Activated CD4-positive, alpha-beta T cell treated with anti-CD3 and anti-CD28 coated beads, Interleukin-2, amount 10 ng/mL, durations not matched to agents 7 days and 5 days (primary cell): Measurements from ENCODE around the gene MED13L. TPM values are rescaled to one million over a fixed set of nuclear protein-coding genes. Genes with fewer than 3 reads are reported as not detected.

ENCODE experiments used
- CTCF ChIA-PET: fragments of 350-600 bp; sonication (Branson Sonifier 250); formaldehyde crosslinking; loops from one replicate; lab custom pipeline; 2021; ENCODE audit warnings: antibody characterized with exemption; lab: Charles Lee
- POLR2A ChIA-PET: fragments of 350-600 bp; sonication (Branson Sonifier 250); formaldehyde crosslinking; loops from one replicate; lab custom pipeline; 2021; ENCODE audit warnings: antibody characterized with exemption; lab: Charles Lee
- DNase-seq: peaks from one replicate; pipeline ENCODE4 v3.0.0-alpha.2; 2020
- H3K27ac Mint-ChIP-seq: one replicate; pipeline ENCODE4 v1.8.0; 2021; ENCODE audit warnings: mild to moderate bottlenecking, moderate library complexity, mixed read lengths
- H3K27me3 Mint-ChIP-seq: one replicate; pipeline ENCODE4 v1.8.0; 2021; ENCODE audit warnings: mixed read lengths
- H3K36me3 Mint-ChIP-seq: one replicate; pipeline ENCODE4 v1.8.0; 2021; ENCODE audit warnings: low read depth, mixed read lengths
- H3K4me1 Mint-ChIP-seq: one replicate; pipeline ENCODE4 v1.8.0; 2021; ENCODE audit warnings: mixed read lengths
- H3K4me3 Mint-ChIP-seq: one replicate; pipeline ENCODE4 v1.8.0; 2021; ENCODE audit warnings: mild to moderate bottlenecking, moderate library complexity, mixed read lengths
- H3K9me3 Mint-ChIP-seq: one replicate; pipeline ENCODE4 v1.8.0; 2021; ENCODE audit warnings: mixed read lengths
- total RNA-seq, 2 experiments: library from RNA; stranded (reverse); gene quantifications; one replicate each; pipeline ENCODE4 v1.2.3, GENCODE V29; 2021

The MED13L gene
- total RNA-seq, 2 experiments from 2014 or later: 97.1 to 99.7 TPM

DNA sequence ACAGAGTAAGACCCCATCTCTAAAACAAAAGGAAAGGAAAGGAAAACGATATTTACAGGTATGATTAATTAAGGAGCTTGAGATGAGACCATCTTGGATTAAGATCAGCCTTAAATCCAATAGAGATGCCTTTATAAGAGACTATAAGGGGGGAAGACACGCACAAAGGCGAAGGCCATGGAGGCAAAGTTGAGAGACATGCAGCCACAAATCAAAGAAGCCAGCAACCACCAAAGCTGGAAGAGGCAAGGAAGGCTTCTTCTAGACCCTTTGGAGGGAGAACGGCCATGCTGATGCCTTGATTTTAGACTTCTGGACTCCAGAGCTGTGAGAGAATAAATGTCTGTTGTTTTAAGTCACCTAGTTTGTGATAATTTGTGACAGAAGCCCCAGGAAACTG is 39.6 kb upstream of the MED13L start:
- ChIA-PET POLR2A (no interaction called here), CTCF (interaction anchor here (1.1 to 2.2 kb wide), 3 partner anchors 17 to 37 kb away, joined by 3 to 6 read pairs (median 5); no protein-coding TSS in a partner anchor)
- H3K4me1 Mint-ChIP-seq: peaks cover 29% of the 10 kb centered on the region
- DNase-seq: no peak
- peaks cover 2% of the 10 kb centered on the region for H3K9me3 Mint-ChIP-seq
- H3K27ac Mint-ChIP-seq: no peak overlapping the region
- H3K4me3 Mint-ChIP-seq: no peak overlapping the region
- no peaks in the 10 kb centered on the region for H3K36me3 Mint-ChIP-seq
- H3K27me3 Mint-ChIP-seq: peaks cover 6% of the 10 kb centered on the region

DNA sequence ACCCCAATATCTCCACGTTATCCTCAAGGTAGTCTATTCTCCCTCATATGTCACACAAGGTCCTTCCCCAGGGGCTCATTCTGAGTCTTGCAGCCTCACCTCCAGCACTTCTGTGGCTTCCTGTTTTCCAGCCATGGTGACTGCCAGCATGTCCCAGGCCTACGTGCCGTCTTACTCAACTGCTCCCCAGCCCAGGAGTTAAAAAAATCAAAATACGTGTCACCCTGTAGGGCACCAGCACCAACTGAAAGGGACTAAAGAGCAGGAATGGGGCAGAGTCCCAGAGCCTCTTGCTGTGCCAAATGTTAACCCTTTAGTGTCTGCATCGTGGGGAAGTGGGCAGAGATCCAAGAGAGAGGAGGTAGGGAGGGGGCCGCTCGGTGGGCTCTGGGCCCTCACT is 37.0 kb upstream of the MED13L start:
- Mint-ChIP-seq H3K27ac (no peak overlapping the region), H3K36me3 (no peaks in the 10 kb centered on the region), H3K4me1 (peaks cover 17% of the 10 kb centered on the region), H3K9me3 (peaks cover 11% of the 10 kb centered on the region), H3K27me3 (peaks cover 9% of the 10 kb centered on the region), H3K4me3 (no peak overlapping the region)
- CTCF ChIA-PET: interaction anchor here (3.1 kb wide), 1 partner anchor 9 kb away, joined by 8 read pairs; no protein-coding TSS in a partner anchor
- POLR2A ChIA-PET: no interaction called here
- no peak for DNase-seq

DNA sequence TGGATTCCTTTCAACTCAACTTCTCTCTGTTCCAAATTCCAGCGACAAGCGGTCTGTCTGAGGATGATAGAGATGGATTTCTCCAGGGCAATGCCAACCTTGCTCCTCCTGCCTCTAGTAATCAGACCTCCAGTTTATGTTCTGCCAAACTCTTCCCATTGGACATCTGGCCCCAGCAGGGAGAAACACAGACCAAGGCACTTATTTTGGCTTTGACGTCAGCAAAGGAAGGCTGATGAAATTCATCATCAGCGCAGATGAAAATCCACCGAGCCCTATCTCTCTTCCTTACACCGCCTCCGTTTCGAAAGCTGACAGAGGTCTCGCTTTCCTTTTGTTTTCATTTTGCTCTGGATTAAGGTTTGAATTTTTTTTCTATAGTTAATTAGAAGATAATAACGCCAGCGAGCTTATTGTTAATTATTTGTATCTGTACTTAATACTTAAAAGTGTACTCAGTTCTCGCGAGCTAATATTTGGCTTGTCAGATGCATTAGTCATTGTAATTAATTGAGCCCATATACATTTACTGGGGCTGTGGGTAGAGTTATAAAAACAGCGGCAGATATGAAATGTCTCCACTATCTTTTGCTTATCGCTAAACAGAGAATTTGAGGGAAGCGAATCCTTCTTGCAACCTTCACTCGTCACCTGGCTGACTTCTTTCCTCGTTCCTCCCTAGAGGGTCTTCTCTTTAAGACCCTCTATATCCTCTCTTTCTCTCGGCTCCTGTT is 35.9 kb upstream of the MED13L start:
- CTCF ChIA-PET: interaction anchor here (1.0 to 3.1 kb wide), 2 partner anchors 10 to 13 kb away, joined by 3 to 8 read pairs; no protein-coding TSS in a partner anchor

DNA sequence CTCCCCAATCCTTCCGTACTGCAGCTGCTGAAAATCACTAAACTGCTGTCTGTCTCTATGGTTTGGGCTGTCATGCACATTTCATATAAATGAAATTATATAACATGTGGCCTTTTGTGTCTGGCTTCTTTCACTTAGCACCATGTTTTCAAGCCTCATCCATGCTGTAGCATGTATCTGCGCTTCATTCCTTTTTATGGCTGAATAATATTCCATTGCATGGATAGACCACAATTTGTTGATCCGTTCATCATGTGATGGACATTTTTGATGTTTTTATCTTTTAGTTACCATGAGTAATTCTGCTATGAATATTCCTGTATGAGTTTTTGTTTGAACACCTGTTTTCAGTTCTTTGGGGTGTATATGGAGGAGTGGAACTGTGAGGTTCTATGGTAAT is 32.6 kb upstream of the MED13L start:
- Mint-ChIP-seq H3K9me3 (peaks cover 16% of the 10 kb centered on the region), H3K27ac (no peak overlapping the region), H3K4me3 (no peak overlapping the region), H3K36me3 (no peaks in the 10 kb centered on the region), H3K27me3 (peaks cover 5% of the 10 kb centered on the region), H3K4me1 (no peaks in the 10 kb centered on the region)
- ChIA-PET POLR2A (no interaction called here), CTCF (interaction anchor here (0.6 to 0.7 kb wide), 3 partner anchors 12 to 359 kb away, joined by 3 read pairs; no protein-coding TSS in a partner anchor)
- no peak for DNase-seq

More for the DNA sequence above, 35.9 kb upstream of the MED13L start:
- POLR2A ChIA-PET: no interaction called here
- Mint-ChIP-seq H3K27me3 (peaks cover 9% of the 10 kb centered on the region), H3K4me3 (no peak overlapping the region), H3K4me1 (peaks cover 8% of the 10 kb centered on the region), H3K27ac (no peak overlapping the region), H3K9me3 (peaks cover 18% of the 10 kb centered on the region), H3K36me3 (no peaks in the 10 kb centered on the region)
- no peak for DNase-seq

DNA sequence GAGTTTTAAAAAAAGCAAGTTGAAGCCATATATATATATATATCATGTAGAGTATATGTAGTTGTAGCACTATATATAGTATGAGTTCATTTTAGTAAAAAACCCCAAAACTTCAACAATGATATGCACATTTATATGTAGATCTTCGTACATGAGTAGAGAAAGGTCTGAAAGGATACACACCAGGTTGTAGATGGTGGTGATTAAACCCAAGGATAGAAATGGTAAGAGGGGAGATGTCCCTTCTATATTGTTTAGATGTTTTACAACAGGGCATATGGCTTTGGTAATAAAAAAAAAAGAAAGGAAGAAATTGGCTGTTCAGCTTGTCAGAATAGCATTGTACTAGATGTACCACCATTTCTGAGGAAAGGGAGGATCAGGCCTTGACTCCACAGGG is 31.9 kb upstream of the MED13L start:
- POLR2A ChIA-PET: no interaction called here
- CTCF ChIA-PET: interaction anchor here (0.6 to 0.7 kb wide), 3 partner anchors 11 to 589 kb away, joined by 3 read pairs; no protein-coding TSS in a partner anchor
- peaks cover 16% of the 10 kb centered on the region for H3K9me3 Mint-ChIP-seq
- H3K4me1 Mint-ChIP-seq: no peaks in the 10 kb centered on the region
- peaks cover 5% of the 10 kb centered on the region for H3K27me3 Mint-ChIP-seq
- H3K36me3 Mint-ChIP-seq: no peaks in the 10 kb centered on the region
- H3K27ac Mint-ChIP-seq: no peak overlapping the region
- DNase-seq: no peak
- no peak overlapping the region for H3K4me3 Mint-ChIP-seq

DNA sequence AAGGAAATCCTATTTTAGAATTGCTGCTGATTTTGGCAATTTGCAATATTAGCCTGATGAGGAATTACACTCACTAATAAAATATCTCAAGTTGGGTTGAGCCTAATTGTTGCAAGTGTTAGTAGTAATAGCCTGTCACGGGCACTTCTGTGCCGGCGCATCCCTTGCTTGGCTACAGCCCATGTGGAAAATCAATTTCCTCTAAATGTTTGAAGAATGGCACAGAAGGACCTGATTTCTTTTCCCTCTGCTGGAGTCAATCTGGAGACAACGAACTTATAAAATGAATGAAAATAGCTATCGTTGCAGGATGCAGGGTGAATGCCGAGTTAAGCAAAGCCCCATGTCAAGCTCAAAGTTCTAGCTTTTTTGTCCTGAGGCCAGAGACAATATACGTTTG is 31.2 kb upstream of the MED13L start:
- CTCF ChIA-PET: interaction anchor here (0.7 to 1.4 kb wide), 3 partner anchors 10 to 23 kb away, joined by 3 read pairs; no protein-coding TSS in a partner anchor
- Mint-ChIP-seq H3K27me3 (peaks cover 5% of the 10 kb centered on the region), H3K4me1 (no peaks in the 10 kb centered on the region), H3K36me3 (no peaks in the 10 kb centered on the region), H3K9me3 (peaks cover 16% of the 10 kb centered on the region), H3K4me3 (no peak overlapping the region), H3K27ac (no peak overlapping the region)
- POLR2A ChIA-PET: no interaction called here
- DNase-seq: no peak

DNA sequence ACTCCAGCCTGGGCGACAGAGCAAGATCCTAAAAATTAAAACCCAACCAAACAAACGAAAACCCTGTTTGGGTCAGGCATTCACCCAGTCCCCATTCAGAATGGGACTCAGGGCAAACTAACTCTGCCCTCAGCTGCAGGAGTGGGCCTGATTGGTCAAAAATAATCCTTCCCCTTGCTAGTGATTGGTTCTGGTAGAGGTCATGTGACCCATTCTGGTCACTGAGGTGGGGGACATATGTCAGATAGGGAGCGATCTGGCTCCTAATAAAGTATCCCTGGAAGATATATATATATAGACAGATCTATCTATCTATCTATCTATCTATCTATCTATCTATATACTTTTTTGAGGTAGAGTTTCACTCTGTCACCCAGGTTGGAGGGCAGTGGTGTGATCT is 29.5 kb upstream of the MED13L start:
- Mint-ChIP-seq H3K4me3 (no peak overlapping the region), H3K27ac (no peak overlapping the region), H3K4me1 (no peaks in the 10 kb centered on the region), H3K9me3 (peaks cover 16% of the 10 kb centered on the region), H3K36me3 (no peaks in the 10 kb centered on the region), H3K27me3 (peaks cover 4% of the 10 kb centered on the region)
- ChIA-PET CTCF (interaction anchor here (1.4 kb wide), 1 partner anchor 9 kb away, joined by 3 read pairs; no protein-coding TSS in a partner anchor), POLR2A (no interaction called here)
- no peak for DNase-seq

DNA sequence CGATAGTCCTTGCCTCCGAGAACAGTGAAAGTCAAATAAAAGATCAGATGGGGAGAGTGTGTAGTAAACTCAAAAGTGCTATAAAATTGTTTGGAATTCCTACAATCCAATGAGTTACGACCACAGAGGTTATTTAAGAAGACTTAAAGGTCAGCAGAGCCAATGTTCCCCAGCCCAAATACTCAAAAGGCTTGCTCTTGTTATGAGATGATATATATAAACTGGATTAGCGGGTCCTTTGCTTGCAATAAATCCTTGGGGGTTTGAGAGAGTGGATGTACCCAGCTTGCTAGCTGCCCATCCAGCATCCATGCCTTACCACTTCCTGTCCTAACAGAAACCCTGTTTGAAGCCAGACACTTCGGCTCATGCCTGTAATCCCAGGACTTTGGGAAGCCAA is 29.0 kb upstream of the MED13L start:
- peaks cover 16% of the 10 kb centered on the region for H3K9me3 Mint-ChIP-seq
- no peaks in the 10 kb centered on the region for H3K4me1 Mint-ChIP-seq
- H3K4me3 Mint-ChIP-seq: no peak overlapping the region
- peaks cover 5% of the 10 kb centered on the region for H3K27me3 Mint-ChIP-seq
- ChIA-PET POLR2A (no interaction called here), CTCF (interaction anchor here (1.5 kb wide), 1 partner anchor 22 kb away, joined by 3 read pairs; no protein-coding TSS in a partner anchor)
- no peak overlapping the region for H3K27ac Mint-ChIP-seq
- no peak for DNase-seq
- H3K36me3 Mint-ChIP-seq: no peaks in the 10 kb centered on the region

DNA sequence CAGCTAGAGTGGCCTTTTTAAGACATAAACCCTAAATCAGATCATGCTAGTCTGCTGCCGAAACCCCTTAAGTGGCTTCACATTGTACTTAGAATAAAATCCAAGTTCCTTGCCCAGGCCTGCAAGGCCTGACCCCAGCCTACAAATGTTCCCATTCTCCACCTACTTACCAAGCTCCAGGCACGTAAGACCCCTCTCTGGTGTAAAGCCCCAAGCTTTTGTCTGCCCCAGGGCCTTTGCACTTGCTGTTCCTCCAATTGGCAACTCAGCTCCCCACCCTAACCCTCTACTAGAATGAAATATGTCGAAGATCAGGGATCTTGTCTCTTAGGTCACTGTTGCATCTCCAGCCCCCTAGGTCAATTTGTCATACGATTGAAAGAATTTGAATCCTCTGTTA is 27.1 kb upstream of the MED13L start:
- DNase-seq: no peak
- peaks cover 3% of the 10 kb centered on the region for H3K27me3 Mint-ChIP-seq
- POLR2A ChIA-PET: no interaction called here
- H3K4me1 Mint-ChIP-seq: no peaks in the 10 kb centered on the region
- CTCF ChIA-PET: interaction anchor here (1.7 kb wide), 1 partner anchor 369 kb away, joined by 3 read pairs; no protein-coding TSS in a partner anchor
- H3K9me3 Mint-ChIP-seq: peaks cover 8% of the 10 kb centered on the region
- no peak overlapping the region for H3K27ac Mint-ChIP-seq
- H3K36me3 Mint-ChIP-seq: no peaks in the 10 kb centered on the region
- no peak overlapping the region for H3K4me3 Mint-ChIP-seq

DNA sequence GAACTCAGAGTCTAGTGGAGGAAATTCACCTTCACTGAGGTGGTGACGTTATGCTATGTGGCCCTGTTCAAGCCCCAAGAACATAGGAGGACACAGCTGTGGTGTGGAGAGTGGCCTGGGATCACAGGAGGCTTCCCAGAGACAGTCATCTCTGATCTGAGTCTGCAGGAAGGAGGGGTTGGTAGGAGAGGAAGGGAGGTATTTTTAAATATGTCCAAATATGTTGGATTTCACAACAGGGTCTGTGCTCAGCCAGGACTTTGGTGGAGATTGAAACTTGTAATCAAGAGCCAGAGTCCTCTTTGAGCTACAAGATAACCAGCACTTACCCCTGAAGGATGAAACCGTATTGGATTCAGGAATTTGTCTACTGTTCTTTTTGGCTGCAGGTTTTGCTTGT is 26.4 kb upstream of the MED13L start:
- H3K27ac Mint-ChIP-seq: no peak overlapping the region
- POLR2A ChIA-PET: no interaction called here
- peaks cover 3% of the 10 kb centered on the region for H3K27me3 Mint-ChIP-seq
- H3K36me3 Mint-ChIP-seq: no peaks in the 10 kb centered on the region
- H3K4me3 Mint-ChIP-seq: no peak overlapping the region
- no peak for DNase-seq
- H3K9me3 Mint-ChIP-seq: peaks cover 3% of the 10 kb centered on the region
- no peaks in the 10 kb centered on the region for H3K4me1 Mint-ChIP-seq
- CTCF ChIA-PET: interaction anchor here (0.8 to 1.7 kb wide), 3 partner anchors 10 to 370 kb away, joined by 3 read pairs; no protein-coding TSS in a partner anchor

DNA sequence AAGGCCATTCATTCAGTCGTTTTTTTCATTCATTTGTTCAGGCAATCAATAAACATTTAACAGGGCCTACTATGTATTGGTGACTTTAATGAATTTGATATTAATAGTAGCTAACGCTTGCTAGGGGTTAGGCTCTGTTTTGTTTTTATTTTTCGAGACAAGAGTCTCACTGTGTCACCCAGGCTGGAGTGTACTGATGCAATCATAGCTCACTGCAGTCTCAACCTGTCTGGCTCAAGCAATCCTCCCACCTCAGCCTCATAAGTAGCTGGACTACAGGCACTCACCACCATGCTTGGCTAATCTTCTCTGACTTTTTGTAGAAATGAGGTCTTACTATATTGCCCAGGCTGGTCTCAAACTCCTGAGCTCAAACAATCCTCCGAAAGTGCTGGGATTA is 25.6 kb upstream of the MED13L start:
- POLR2A ChIA-PET: no interaction called here
- Mint-ChIP-seq H3K9me3 (no peaks in the 10 kb centered on the region), H3K27me3 (peaks cover 3% of the 10 kb centered on the region), H3K4me1 (no peaks in the 10 kb centered on the region), H3K27ac (no peak overlapping the region), H3K4me3 (no peak overlapping the region), H3K36me3 (no peaks in the 10 kb centered on the region)
- CTCF ChIA-PET: interaction anchor here (0.8 to 1.1 kb wide), 2 partner anchors 10 to 308 kb away, joined by 3 read pairs; no protein-coding TSS in a partner anchor
- DNase-seq: no peak

DNA sequence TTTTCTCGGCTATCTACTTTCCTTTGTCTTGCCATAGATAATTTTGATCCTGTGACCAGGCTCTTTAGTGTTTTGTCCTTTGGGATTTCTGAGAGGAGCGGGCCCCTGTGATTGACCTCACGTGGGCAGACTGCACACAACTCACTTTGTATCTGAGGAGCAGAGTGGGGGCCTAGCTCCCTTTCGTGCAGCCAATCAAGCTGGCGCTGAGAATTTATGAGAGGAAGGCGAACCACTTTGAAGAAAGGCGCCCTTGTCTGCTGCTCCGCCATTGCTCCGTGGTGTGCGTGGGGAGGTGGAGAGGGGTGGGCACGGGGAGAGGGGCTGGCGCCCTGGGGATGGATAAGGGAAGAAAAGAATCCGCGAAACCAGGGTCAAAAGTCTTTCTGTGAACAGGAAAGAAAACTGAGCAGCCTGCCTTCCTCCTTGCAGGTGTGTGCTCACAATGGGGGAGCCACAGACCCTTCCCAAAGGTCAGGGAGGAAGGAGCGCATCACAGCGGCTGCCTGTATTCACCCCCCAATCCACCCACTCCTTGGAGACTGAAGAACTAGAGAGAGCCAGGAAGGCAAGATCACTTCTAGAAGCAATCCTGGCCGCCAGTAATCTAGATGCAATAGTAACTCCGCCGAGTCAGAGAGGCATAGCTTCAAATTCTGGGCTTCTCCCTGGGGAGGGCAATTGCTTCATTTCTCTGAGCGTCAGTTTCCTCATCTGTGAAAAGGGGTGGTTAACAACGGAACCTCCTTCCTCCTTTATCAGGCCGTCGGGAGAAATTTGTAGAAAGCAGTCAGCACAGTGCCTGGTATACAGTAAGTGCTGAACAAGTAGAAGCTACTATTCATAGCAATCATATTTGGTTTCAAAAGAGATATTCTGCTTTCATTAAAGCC is 24.9 kb upstream of the MED13L start:
- ChIA-PET POLR2A (no interaction called here), CTCF (no interaction called here)
- DNase-seq: no peak
- no peaks in the 10 kb centered on the region for H3K4me1 Mint-ChIP-seq
- no peak overlapping the region for H3K27ac Mint-ChIP-seq
- H3K27me3 Mint-ChIP-seq: peaks cover 5% of the 10 kb centered on the region
- no peaks in the 10 kb centered on the region for H3K9me3 Mint-ChIP-seq
- H3K36me3 Mint-ChIP-seq: no peaks in the 10 kb centered on the region
- no peak overlapping the region for H3K4me3 Mint-ChIP-seq
